ENCODE measurements around the gene EAF1.

The EAF1 gene

DNA sequence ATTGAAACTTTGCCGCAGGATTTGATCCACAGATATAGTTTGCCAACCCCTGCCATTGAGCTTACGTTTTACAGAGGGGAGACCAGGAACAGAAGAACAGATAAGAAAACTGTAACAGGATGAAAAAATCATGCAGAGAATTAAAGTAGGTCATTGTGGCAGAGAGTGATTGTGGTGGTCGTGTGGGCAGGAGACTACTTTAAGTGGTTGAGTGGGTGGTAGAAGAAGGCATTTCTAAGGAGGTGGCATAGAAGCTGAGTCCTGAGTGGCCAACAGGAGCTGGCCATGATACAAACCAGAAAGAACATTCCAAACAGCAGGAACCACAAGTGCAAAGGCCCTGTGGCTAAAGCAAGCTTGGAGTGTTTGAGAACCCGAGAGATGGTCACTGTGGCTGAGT, 59.6 kb downstream of the EAF1 start:
- H3K4me1 ChIP-seq (ENCODE audit: control insufficient read depth, insufficient read depth, low read length), result no peaks in the 10 kb centered on the region
- no peaks in the 10 kb centered on the region for H3K36me3 ChIP-seq (ENCODE audit: control insufficient read depth, insufficient read depth, low read length)
- H3K27me3 ChIP-seq (ENCODE audit: control insufficient read depth, insufficient read depth, low read length), result no peaks in the 10 kb centered on the region
- H3K27ac ChIP-seq (ENCODE audit: low read depth, low read length), result no peak overlapping the region
- no peak overlapping the region for H3K9ac ChIP-seq (ENCODE audit: low read depth, low read length)
- H3K9me3 ChIP-seq (ENCODE audit: control insufficient read depth, insufficient read depth, low read length), result no peaks in the 10 kb centered on the region
- no peak overlapping the region for H3K4me3 ChIP-seq (ENCODE audit: low read depth, low read length)

GRCh38 chr3:15488002-15488401, 60.6 kb downstream of the EAF1 start:
- no peaks in the 10 kb centered on the region for H3K27me3 ChIP-seq (ENCODE audit: control insufficient read depth, insufficient read depth, low read length)
- no peak overlapping the region for H3K27ac ChIP-seq (ENCODE audit: low read depth, low read length)
- no peak overlapping the region for H3K9ac ChIP-seq (ENCODE audit: low read depth, low read length)
- H3K4me3 ChIP-seq (ENCODE audit: low read depth, low read length), result no peak overlapping the region
- no peaks in the 10 kb centered on the region for H3K4me1 ChIP-seq (ENCODE audit: control insufficient read depth, insufficient read depth, low read length)
- no peaks in the 10 kb centered on the region for H3K9me3 ChIP-seq (ENCODE audit: control insufficient read depth, insufficient read depth, low read length)
- H3K36me3 ChIP-seq (ENCODE audit: control insufficient read depth, insufficient read depth, low read length), result no peaks in the 10 kb centered on the region

DNA sequence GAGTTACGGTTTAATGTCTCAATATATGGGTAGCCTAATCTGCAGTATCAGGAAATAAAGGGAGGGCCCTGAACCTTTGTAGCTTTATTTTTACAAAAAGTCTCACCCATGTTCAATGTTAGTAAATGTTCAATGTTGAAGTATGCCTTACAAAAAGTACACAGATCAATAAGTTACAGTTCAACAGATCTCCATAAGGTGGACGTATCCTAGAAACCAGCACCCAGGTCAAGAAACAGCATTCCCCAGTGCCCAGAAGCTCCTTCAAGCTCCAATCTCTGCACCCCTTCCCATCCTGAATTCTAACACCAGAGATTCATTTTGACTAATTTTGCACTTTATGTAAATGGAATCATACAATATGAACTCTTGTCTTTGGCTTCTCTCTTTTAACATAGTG, 62.8 kb downstream of the EAF1 start:
- Histone ChIP-seq H3K36me3 (ENCODE audit: control insufficient read depth, insufficient read depth, low read length) (no peaks in the 10 kb centered on the region), H3K27ac (ENCODE audit: low read depth, low read length) (no peak overlapping the region), H3K27me3 (ENCODE audit: control insufficient read depth, insufficient read depth, low read length) (no peaks in the 10 kb centered on the region), H3K4me1 (ENCODE audit: control insufficient read depth, insufficient read depth, low read length) (no peaks in the 10 kb centered on the region), H3K9me3 (ENCODE audit: control insufficient read depth, insufficient read depth, low read length) (no peaks in the 10 kb centered on the region), H3K4me3 (ENCODE audit: low read depth, low read length) (no peak overlapping the region), H3K9ac (ENCODE audit: low read depth, low read length) (no peak overlapping the region)

GRCh38 chr3:15491143-15491542, 63.7 kb downstream of the EAF1 start:
- H3K27me3 ChIP-seq (ENCODE audit: control insufficient read depth, insufficient read depth, low read length), result no peaks in the 10 kb centered on the region
- no peak overlapping the region for H3K4me3 ChIP-seq (ENCODE audit: low read depth, low read length)
- no peak overlapping the region for H3K9ac ChIP-seq (ENCODE audit: low read depth, low read length)
- H3K27ac ChIP-seq (ENCODE audit: low read depth, low read length), result no peak overlapping the region
- no peaks in the 10 kb centered on the region for H3K36me3 ChIP-seq (ENCODE audit: control insufficient read depth, insufficient read depth, low read length)
- H3K9me3 ChIP-seq (ENCODE audit: control insufficient read depth, insufficient read depth, low read length), result no peaks in the 10 kb centered on the region
- peaks cover 7% of the 10 kb centered on the region; the same call in 1 of the 2 replicates for H3K4me1 ChIP-seq (ENCODE audit: control insufficient read depth, insufficient read depth, low read length)
